Activated B cell treated with CpG ODN at 0.5 μM for 24 hours (primary cell): Measurements from ENCODE around the gene PTPRK. TPM values are rescaled to one million over a fixed set of nuclear protein-coding genes. Genes with fewer than 3 reads are reported as not detected.

Experiments
- ATAC-seq: fragments of 200-7000 bp; cut with Tn5 transposase; one replicate; pipeline ENCODE4 v1.10.0; 2021; ENCODE audit warnings: low read depth, mild to moderate bottlenecking, moderate library complexity
- CTCF ChIA-PET: fragments of 350-600 bp; sonication (Branson Sonifier 250); formaldehyde crosslinking; loops from one replicate; lab custom pipeline; 2021; ENCODE audit warnings: antibody characterized with exemption; lab: Charles Lee
- POLR2A ChIA-PET: fragments of 350-600 bp; sonication (Branson Sonifier 250); formaldehyde crosslinking; loops from one replicate; lab custom pipeline; 2021; ENCODE audit warnings: antibody characterized with exemption; lab: Charles Lee
- DNase-seq: peaks from one replicate; pipeline ENCODE4 v3.0.0; 2022
- H3K27ac Mint-ChIP-seq: one replicate; pipeline ENCODE4 v1.8.0; 2020; ENCODE audit warnings: mixed read lengths
- H3K27me3 Mint-ChIP-seq: one replicate; pipeline ENCODE4 v1.8.0; 2021; ENCODE audit warnings: mixed read lengths
- H3K36me3 Mint-ChIP-seq: one replicate; pipeline ENCODE4 v1.8.0; 2021; ENCODE audit warnings: low read depth, mixed read lengths
- H3K4me1 Mint-ChIP-seq: one replicate; pipeline ENCODE4 v1.8.0; 2021; ENCODE audit warnings: mixed read lengths
- H3K4me3 Mint-ChIP-seq: one replicate; pipeline ENCODE4 v1.8.0; 2020; ENCODE audit warnings: mild to moderate bottlenecking, mixed read lengths
- H3K9me3 Mint-ChIP-seq: one replicate; pipeline ENCODE4 v1.8.0; 2020; ENCODE audit warnings: mixed read lengths
- CTCF ChIP-seq: fragments of 200-600 bp; IDR thresholded peaks from one replicate; pipeline ENCODE4 v1.8.0; 2022; ENCODE audit warnings: antibody characterized with exemption, mild to moderate bottlenecking
- intact Hi-C: fragments of 100-400 bp; cut with micrococcal nuclease; formaldehyde crosslinking; loops from one replicate; pipeline ENCODE4 v1.15.1; 2024
- total RNA-seq: library from RNA; stranded (reverse); gene quantifications from 2 replicates; pipeline ENCODE4 v1.2.3, GENCODE V29; 2022

PTPRK gene
- total RNA-seq, 1 donor from 2014 or later: 14.2 TPM

DNA sequence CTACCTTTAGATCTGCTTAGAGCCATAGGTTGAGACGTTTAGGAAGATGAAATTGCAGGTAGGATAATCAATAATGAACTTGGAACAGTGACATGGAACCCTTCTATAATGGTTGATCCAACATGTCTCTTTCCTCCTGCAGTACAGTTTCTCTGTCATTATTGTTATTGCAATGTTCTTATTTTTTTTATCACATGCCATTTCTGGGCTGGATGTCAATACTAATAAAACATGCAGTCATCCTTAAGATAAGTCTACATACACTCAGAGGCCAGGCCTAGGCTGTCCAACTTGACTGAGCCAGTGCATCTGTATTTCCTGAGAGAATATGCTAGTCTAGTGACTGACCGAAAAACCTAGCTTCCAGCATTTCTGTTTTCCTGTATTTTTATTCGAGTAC is 544.3 kb downstream of the PTPRK start:
- no peak for DNase-seq
- H3K36me3 Mint-ChIP-seq: peaks cover 61% of the 10 kb centered on the region
- H3K4me3 Mint-ChIP-seq: no peak overlapping the region
- no peaks in the 10 kb centered on the region for H3K9me3 Mint-ChIP-seq
- no peaks in the 10 kb centered on the region for H3K27me3 Mint-ChIP-seq
- no peak for ATAC-seq
- no peak for TF ChIP-seq CTCF
- CTCF ChIA-PET: no interaction called here
- intact Hi-C loops: no loop called here
- peaks cover 8% of the 10 kb centered on the region for H3K4me1 Mint-ChIP-seq
- POLR2A ChIA-PET: no interaction called here
- no peak overlapping the region for H3K27ac Mint-ChIP-seq

- CTCF ChIA-PET: no interaction called here
- POLR2A ChIA-PET: no interaction called here
- Mint-ChIP-seq H3K36me3 (peaks cover 44% of the 10 kb centered on the region), H3K27ac (no peak overlapping the region), H3K4me1 (peaks cover under 1% of the 10 kb centered on the region), H3K27me3 (no peaks in the 10 kb centered on the region), H3K9me3 (no peaks in the 10 kb centered on the region), H3K4me3 (no peak overlapping the region)
- intact Hi-C loops: no loop called here
- DNase-seq: no peak
- no peak for TF ChIP-seq CTCF
- ATAC-seq: no peak
Observed at GRCh38 chr6:127972815-127973214, 547.6 kb downstream of the PTPRK start.

DNA sequence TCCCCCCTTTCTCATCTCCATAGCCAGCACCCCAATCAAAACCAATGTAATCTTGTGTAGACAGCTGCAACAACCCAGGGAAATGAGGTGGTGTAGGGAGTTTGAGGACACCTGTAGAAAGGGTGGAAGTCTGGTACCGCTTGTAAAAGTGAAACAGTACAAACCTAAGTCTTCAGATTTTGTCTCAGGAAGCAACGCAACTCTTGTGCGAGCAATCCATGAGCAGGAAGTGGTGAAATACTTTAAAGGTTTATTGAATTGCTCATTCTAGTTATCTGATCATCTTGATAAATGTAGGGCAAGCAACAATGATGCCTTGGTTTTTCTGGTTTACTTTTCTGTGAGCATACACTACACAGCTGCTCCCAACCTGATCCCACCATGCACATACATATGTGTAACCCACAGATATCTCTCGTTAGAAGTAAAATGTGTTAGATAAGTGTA is 548.4 kb downstream of the PTPRK start:
- Mint-ChIP-seq H3K4me1 (no peaks in the 10 kb centered on the region), H3K4me3 (no peak overlapping the region), H3K27ac (no peak overlapping the region), H3K27me3 (no peaks in the 10 kb centered on the region), H3K36me3 (peaks cover 43% of the 10 kb centered on the region), H3K9me3 (no peaks in the 10 kb centered on the region)
- POLR2A ChIA-PET: no interaction called here
- TF ChIP-seq CTCF: no peak
- no peak for DNase-seq
- CTCF ChIA-PET: no interaction called here
- no peak for ATAC-seq
- intact Hi-C loops: no loop called here

DNA sequence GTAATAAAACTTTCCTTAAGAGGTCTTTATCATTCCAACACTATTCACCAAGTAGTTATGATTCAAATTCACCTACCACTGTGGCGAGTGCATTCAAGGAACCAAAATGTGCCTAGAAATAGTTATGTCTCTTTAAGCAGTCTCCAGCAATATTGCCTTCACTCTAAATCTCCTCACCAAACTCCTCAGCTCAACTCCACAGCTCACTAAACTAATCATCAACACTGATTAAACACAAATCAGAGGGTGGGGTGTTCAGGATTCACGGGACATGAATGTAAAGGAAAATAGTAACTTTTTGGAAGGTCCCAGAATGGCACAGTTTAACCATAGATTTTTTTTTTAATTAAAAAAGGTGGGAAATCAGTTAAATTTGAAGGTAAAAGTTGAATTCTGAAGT is 549.0 kb downstream of the PTPRK start:
- no peak overlapping the region for H3K27ac Mint-ChIP-seq
- intact Hi-C loops: no loop called here
- ATAC-seq (no peak), DNase-seq (no peak)
- CTCF ChIA-PET: no interaction called here
- no peaks in the 10 kb centered on the region for H3K4me1 Mint-ChIP-seq
- H3K9me3 Mint-ChIP-seq: peaks cover 3% of the 10 kb centered on the region
- peaks cover 41% of the 10 kb centered on the region for H3K36me3 Mint-ChIP-seq
- POLR2A ChIA-PET: no interaction called here
- H3K4me3 Mint-ChIP-seq: no peak overlapping the region
- no peaks in the 10 kb centered on the region for H3K27me3 Mint-ChIP-seq
- TF ChIP-seq CTCF: no peak

- POLR2A ChIA-PET: no interaction called here
- H3K27ac Mint-ChIP-seq: no peak overlapping the region
- no peak for DNase-seq
- no peaks in the 10 kb centered on the region for H3K4me1 Mint-ChIP-seq
- intact Hi-C loops: no loop called here
- no peak for ATAC-seq
- no peak overlapping the region for H3K4me3 Mint-ChIP-seq
- no peak for TF ChIP-seq CTCF
- CTCF ChIA-PET: no interaction called here
- H3K36me3 Mint-ChIP-seq: peaks cover 30% of the 10 kb centered on the region
- H3K27me3 Mint-ChIP-seq: no peaks in the 10 kb centered on the region
- peaks cover 6% of the 10 kb centered on the region for H3K9me3 Mint-ChIP-seq
Observed at GRCh38 chr6:127969701-127970100, 550.7 kb downstream of the PTPRK start.
